ENCODE results near the gene CABP1.
A peak's percentile ranks its signal among the peaks of the same experiment; 100 is the strongest.

The CABP1 gene

DNA sequence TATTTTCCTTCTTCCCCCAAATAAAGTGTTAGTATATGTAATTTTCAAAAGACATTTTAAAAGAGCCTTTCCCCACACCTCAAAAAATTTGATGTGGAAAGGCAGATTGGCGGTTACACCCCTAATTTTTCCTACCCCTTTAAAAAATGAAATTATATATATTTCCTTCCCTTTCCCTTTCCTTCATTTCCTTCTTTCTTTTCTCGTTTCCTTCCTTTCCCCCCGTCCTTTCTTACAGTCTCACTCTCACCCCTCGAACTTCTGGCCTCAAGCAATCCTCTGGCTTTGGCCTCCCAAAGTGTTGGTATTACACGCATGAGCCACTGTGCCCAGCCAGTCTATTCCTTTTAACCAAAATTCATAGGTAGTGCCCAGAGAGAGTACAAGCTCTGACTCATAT, 65.6 kb downstream of the CABP1 start:
- no peak overlapping the region for H3K4me3 ChIP-seq (ENCODE audit: low read depth, low read length)
- H3K27me3 ChIP-seq (replicated peaks), result no peaks in the 10 kb centered on the region
- DNase-seq, result no peak
- in situ Hi-C loops (cut with HindIII; ENCODE audit: low pct_ligation_motif_present, low sequenced_read_pairs), result no loop called here
- TF ChIP-seq CTCF (IDR thresholded peaks at IDR 0.05; ENCODE audit: low read depth, low read length, missing control alignments), result no peak
- H3K36me3 ChIP-seq (replicated peaks), result peaks cover 5% of the 10 kb centered on the region
- H3K27ac ChIP-seq, result no peak overlapping the region

DNA sequence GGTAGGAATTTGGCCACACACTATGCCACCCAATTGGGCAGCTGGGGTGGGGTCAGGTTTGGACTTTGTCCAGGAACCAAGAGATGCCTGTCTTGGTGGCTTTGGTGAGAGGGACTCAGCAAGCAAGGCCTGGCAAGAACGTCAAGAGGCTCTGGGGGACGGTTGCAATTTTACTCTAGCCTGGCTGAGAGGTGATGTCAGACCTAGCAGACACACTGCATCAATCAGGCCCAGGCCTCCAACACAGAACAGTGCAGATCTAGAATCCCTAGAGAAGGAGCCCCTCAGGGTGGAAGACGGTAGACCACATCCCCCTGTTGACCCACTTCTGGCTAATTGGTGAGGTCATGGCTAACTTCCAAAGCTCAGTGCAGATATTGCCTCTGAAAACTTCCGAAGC, 68.2 kb downstream of the CABP1 start:
- H3K27me3 ChIP-seq (replicated peaks), result no peaks in the 10 kb centered on the region
- in situ Hi-C loops (cut with HindIII; ENCODE audit: low pct_ligation_motif_present, low sequenced_read_pairs), result no loop called here
- H3K27ac ChIP-seq, result no peak overlapping the region
- peaks cover 3% of the 10 kb centered on the region for H3K36me3 ChIP-seq (replicated peaks)
- TF ChIP-seq CTCF (IDR thresholded peaks at IDR 0.05; ENCODE audit: low read depth, low read length, missing control alignments), result no peak
- H3K4me3 ChIP-seq (ENCODE audit: low read depth, low read length), result no peak overlapping the region
- DNase-seq, result no peak

DNA sequence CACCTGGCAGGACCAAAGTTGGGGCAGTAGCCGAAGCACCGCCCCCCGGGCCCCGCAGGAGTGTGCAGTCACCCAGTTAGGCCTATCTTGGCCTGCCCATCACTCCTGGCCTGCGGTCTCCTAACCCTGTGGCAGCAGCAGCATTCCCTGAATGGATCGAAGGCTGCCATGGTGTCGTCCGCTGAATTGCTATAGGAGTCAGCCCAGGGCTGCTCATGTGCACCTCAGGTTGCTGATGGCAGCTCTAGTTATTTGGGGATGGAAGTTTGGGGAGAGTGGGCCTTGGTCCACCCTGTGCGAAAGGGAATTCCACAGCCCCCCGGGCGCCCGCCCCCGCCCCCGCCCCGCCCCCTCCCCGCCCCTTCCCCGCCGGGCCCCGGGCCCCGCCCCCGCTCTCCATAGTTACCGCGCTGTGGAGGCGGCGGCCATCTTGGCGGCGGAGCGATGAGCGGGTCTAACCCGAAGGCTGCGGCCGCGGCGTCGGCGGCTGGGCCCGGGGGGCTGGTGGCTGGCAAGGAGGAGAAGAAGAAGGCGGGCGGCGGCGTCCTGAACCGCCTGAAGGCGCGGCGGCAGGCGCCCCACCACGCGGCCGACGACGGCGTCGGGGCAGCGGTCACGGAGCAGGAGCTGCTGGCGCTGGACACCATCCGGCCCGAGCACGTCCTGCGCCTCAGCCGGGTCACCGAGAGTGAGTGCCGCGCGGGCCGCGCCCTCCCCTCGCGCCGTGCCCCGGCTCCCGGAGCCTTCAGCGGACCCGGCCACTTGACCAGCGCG, 69.8 kb downstream of the CABP1 start, which contains the start of gene UNC119B:
Gene UNC119B (plus strand): TSS at position 428 of the 774 bp plus-strand sequence. CDS start 17 bp downstream, at position 445.
- TF ChIP-seq CTCF (IDR thresholded peaks at IDR 0.05; ENCODE audit: low read depth, low read length, missing control alignments), result no peak
- Histone ChIP-seq H3K4me3 (ENCODE audit: low read depth, low read length) (peak within 1 kb of the TSS; percentile 72), H3K27ac (peak within 1 kb of the TSS; percentile 53), H3K36me3 (replicated peaks) (peaks cover 12% of the 10 kb centered on the region), H3K27me3 (replicated peaks) (no peaks in the 10 kb centered on the region)
- DNase-seq, result peak; percentile 22
- in situ Hi-C loops (cut with HindIII; ENCODE audit: low pct_ligation_motif_present, low sequenced_read_pairs), result no loop called here

- Histone ChIP-seq H3K36me3 (replicated peaks) (peaks cover 12% of the 10 kb centered on the region), H3K27me3 (replicated peaks) (no peaks in the 10 kb centered on the region), H3K4me3 (ENCODE audit: low read depth, low read length) (peak overlapping the region; percentile 72), H3K27ac (peak overlapping the region; percentile 53)
- no peak for DNase-seq
- no peak for TF ChIP-seq CTCF (IDR thresholded peaks at IDR 0.05; ENCODE audit: low read depth, low read length, missing control alignments)
- in situ Hi-C loops (cut with HindIII; ENCODE audit: low pct_ligation_motif_present, low sequenced_read_pairs), result no loop called here
Measured at GRCh38 chr12:120710805-120711296, 70.4 kb downstream of the CABP1 start.

GRCh38 chr12:120711411-120711810, 71.0 kb downstream of the CABP1 start:
- no peak for DNase-seq
- in situ Hi-C loops (cut with HindIII; ENCODE audit: low pct_ligation_motif_present, low sequenced_read_pairs), result no loop called here

More at GRCh38 chr12:120711411-120711810, 71.0 kb downstream of the CABP1 start:
- Histone ChIP-seq H3K27me3 (replicated peaks) (no peaks in the 10 kb centered on the region), H3K36me3 (replicated peaks) (peaks cover 15% of the 10 kb centered on the region), H3K27ac (no peak overlapping the region), H3K4me3 (ENCODE audit: low read depth, low read length) (peak overlapping the region; percentile 72)
- no peak for TF ChIP-seq CTCF (IDR thresholded peaks at IDR 0.05; ENCODE audit: low read depth, low read length, missing control alignments)

Data from brain microvascular endothelial cell (primary cell).